ENCODE results near the gene DAPK2.

GRCh38 chr15:63922916-63923315 is 123.4 kb downstream of the DAPK2 start:
- TF ChIP-seq POLR2AphosphoS5 (IDR thresholded peaks at IDR 0.05; ENCODE audit: low read depth), result no peak
- TF ChIP-seq SPI1 (IDR thresholded peaks at IDR 0.05; ENCODE audit: borderline replicate concordance, low read depth), result no peak

Measured in HL-60 (cell line).